Neuronal stem cell (in vitro differentiated cells): ENCODE measurements around the gene PAQR8.
A peak's percentile ranks its signal among the peaks of the same experiment; 100 is the strongest.

Source experiments
- DNase-seq: peaks from one replicate; pipeline ENCODE4 v3.0.0-alpha.2; 2013; ENCODE audit warnings: low spot score
- H2AFZ ChIP-seq: one replicate; pipeline ENCODE4 v1.6.1; 2013; ENCODE audit warnings: mild to moderate bottlenecking, low read length, inconsistent platforms
- H2AK5ac ChIP-seq: 2 replicates; pipeline ENCODE4 v1.6.1; 2013; ENCODE audit warnings: low read depth, mild to moderate bottlenecking, inconsistent platforms, low read length, moderate library complexity, mixed read lengths
- H2BK120ac ChIP-seq: 2 replicates; pipeline ENCODE4 v1.6.1; 2013; ENCODE audit warnings: low read depth, mild to moderate bottlenecking, inconsistent platforms, low read length, moderate library complexity, mixed read lengths
- H2BK12ac ChIP-seq: one replicate; pipeline ENCODE4 v1.6.1; 2013; ENCODE audit warnings: low read length, inconsistent platforms
- H2BK15ac ChIP-seq: 2 replicates; pipeline ENCODE4 v1.6.1; 2013; ENCODE audit warnings: mild to moderate bottlenecking, low read length, inconsistent platforms, mixed read lengths
- H2BK5ac ChIP-seq: one replicate; pipeline ENCODE4 v1.6.1; 2013; ENCODE audit warnings: inconsistent platforms, mild to moderate bottlenecking, low read length, moderate library complexity
- H3K14ac ChIP-seq: one replicate; pipeline ENCODE4 v1.6.1; 2013; ENCODE audit warnings: low read length, inconsistent platforms
- H3K18ac ChIP-seq: 2 replicates; pipeline ENCODE4 v1.6.1; 2013; ENCODE audit warnings: low read length, inconsistent platforms
- H3K23ac ChIP-seq: 2 replicates; pipeline ENCODE4 v1.6.1; 2013; ENCODE audit warnings: low read depth, mild to moderate bottlenecking, mixed read lengths, low read length, inconsistent platforms; ENCODE audit not compliant: poor library complexity
- H3K27ac ChIP-seq: replicated peaks from 3 replicates; pipeline ENCODE4 v1.5.1; 2013; ENCODE audit warnings: low read length, inconsistent platforms
- H3K27me3 ChIP-seq, 3 experiments: 2 replicates each; pipeline ENCODE4 v1.6.1; 2013; ENCODE audit warnings: low read length in 3 of 3, mild to moderate bottlenecking in 2 of 3, inconsistent platforms in 1 of 3, low read depth in 1 of 3, mixed read lengths in 1 of 3, moderate library complexity in 1 of 3; ENCODE audit not compliant: control insufficient read depth in 3 of 3, insufficient read depth in 3 of 3
- H3K36me3 ChIP-seq, 2 donors: replicated peaks in 1 of 2; 2 replicates each; pipeline ENCODE4 v1.6.1; 2013; ENCODE audit warnings: low read length in 2 of 2; ENCODE audit not compliant: control insufficient read depth in 2 of 2, insufficient read depth in 2 of 2
- H3K4ac ChIP-seq: 2 replicates; pipeline ENCODE4 v1.6.1; 2013; ENCODE audit warnings: inconsistent platforms, mild to moderate bottlenecking, low read length, moderate library complexity
- H3K4me1 ChIP-seq, 2 donors: 1 replicate in 1 of 2; 2 replicates in 1 of 2; pipeline ENCODE4 v1.6.1; 2013; ENCODE audit warnings: low read length in 2 of 2, low read depth in 1 of 2; ENCODE audit not compliant: control insufficient read depth in 2 of 2, insufficient read depth in 1 of 2
- H3K4me2 ChIP-seq: one replicate; pipeline ENCODE4 v1.6.1; 2013; ENCODE audit warnings: mild to moderate bottlenecking, low read length, inconsistent platforms; ENCODE audit not compliant: insufficient read depth, poor library complexity, severe bottlenecking
- H3K4me3 ChIP-seq, 2 donors: 2 replicates each; pipeline ENCODE4 v1.5.1; 2013; ENCODE audit warnings: low read length in 2 of 2, mild to moderate bottlenecking in 2 of 2, inconsistent platforms in 1 of 2, moderate library complexity in 1 of 2
- H3K79me1 ChIP-seq: one replicate; pipeline ENCODE4 v1.6.1; 2013; ENCODE audit warnings: low read depth, mild to moderate bottlenecking, inconsistent platforms, low read length, moderate library complexity
- H3K9ac ChIP-seq: one replicate; pipeline ENCODE4 v1.6.1; 2013; ENCODE audit warnings: mild to moderate bottlenecking, low read depth, low read length, inconsistent platforms; ENCODE audit not compliant: poor library complexity
- H3K9me3 ChIP-seq, 2 donors: replicated peaks in 1 of 2; 2 replicates each; pipeline versions ENCODE3 to v1.6.1; 2013; ENCODE audit warnings: low read length in 2 of 2, mild to moderate bottlenecking in 2 of 2, inconsistent platforms in 1 of 2, low read depth in 1 of 2, mixed read lengths in 1 of 2, moderate library complexity in 1 of 2; ENCODE audit not compliant: control insufficient read depth in 2 of 2, insufficient read depth in 1 of 2
- H4K8ac ChIP-seq: one replicate; pipeline ENCODE4 v1.6.1; 2013; ENCODE audit warnings: low read depth, mild to moderate bottlenecking, inconsistent platforms, low read length, moderate library complexity
- H4K91ac ChIP-seq: one replicate; pipeline ENCODE4 v1.6.1; 2013; ENCODE audit warnings: low read length, low read depth, mild to moderate bottlenecking, inconsistent platforms; ENCODE audit not compliant: poor library complexity
- WGBS, 2 donors: extraction: QIAGEN DNeasy Blood & Tissue Kit; methylation state at CpG; one replicate each; pipeline ENCODE4 v1.1.7; 2013; ENCODE audit warnings: missing lambda C conversion rate in 2 of 2, mixed read lengths in 1 of 2; ENCODE audit not compliant: insufficient read length in 2 of 2, insufficient replicate concordance in 1 of 2; ENCODE audit errors: extremely low coverage in 2 of 2; 5-methylcytosine and 5-hydroxymethylcytosine counted together

The PAQR8 gene

DNA sequence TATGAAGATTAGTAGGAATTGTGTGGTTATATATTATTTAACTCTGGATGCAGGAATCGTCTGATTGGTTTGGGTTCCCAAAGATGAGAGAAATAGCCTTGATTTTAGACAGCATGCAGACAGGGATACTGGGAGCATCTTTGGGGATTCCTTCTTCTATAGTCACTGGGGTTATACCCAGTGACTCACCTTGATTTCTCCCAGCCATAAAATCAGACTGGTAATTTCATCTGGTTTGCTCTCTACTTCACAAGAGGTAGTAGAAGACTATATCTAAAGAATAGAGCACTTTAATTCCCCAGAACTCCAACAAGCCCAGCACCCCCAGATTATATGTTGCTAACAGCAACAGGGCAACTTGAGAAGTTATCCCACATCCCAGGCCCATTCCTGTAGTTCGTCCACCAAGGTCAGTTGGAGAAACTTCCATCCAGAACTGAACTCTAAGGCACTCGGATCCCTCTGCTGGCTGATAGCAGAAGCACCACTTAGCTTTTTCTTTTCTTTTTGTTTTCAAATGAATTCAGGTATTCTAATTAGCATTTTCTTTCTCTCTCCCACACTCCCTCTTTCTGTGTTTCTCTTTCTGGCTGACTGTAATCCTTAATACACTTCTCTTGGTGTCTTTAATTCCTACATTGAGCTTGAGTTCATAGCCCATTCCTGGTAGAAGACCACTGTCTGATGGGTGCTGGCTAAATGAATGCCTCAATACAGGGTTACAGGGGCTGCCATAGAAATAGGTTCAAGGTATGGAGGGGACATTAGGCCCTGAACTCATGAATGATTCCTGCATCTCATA lies 37.8 kb downstream of the PAQR8 start:
- H2AK5ac ChIP-seq = no peak overlapping the region
- no peak overlapping the region for H2BK15ac ChIP-seq
- no peak overlapping the region for H2BK5ac ChIP-seq
- H3K23ac ChIP-seq = no peak overlapping the region
- H2BK12ac ChIP-seq = no peak overlapping the region
- DNase-seq = peak; percentile 54
- no peak overlapping the region for H3K9ac ChIP-seq
- H2BK120ac ChIP-seq = no peak overlapping the region
- H3K27ac ChIP-seq = no peak overlapping the region
- H3K4ac ChIP-seq = no peak overlapping the region
- H3K27me3 ChIP-seq = no peaks in the 10 kb centered on the region
- H3K4me2 ChIP-seq = no peak overlapping the region
- H3K79me1 ChIP-seq = no peaks in the 10 kb centered on the region
- H3K4me3 ChIP-seq = no peak overlapping the region
- no peak overlapping the region for H3K14ac ChIP-seq
- no peak overlapping the region for H4K91ac ChIP-seq
- no peak overlapping the region for H3K18ac ChIP-seq
- H3K9me3 ChIP-seq = no peaks in the 10 kb centered on the region
- no peaks in the 10 kb centered on the region for H3K4me1 ChIP-seq
- WGBS, 2 donors = 100% methylated on average over 1 of the region's 3 CpGs; no CpG with 5 or more reads in 1 of the 2 donors
- H3K36me3 ChIP-seq = peaks cover 5 to 20% of the 10 kb centered on the region in 2 donors
- H4K8ac ChIP-seq = no peak overlapping the region
- no peak overlapping the region for H2AFZ ChIP-seq

GRCh38 chr6:52400313-52401041 lies 38.5 kb downstream of the PAQR8 start:
- Histone ChIP-seq H3K79me1 (no peaks in the 10 kb centered on the region), H3K9me3 (no peaks in the 10 kb centered on the region), H3K4ac (no peak overlapping the region), H3K36me3 (peaks cover 5 to 26% of the 10 kb centered on the region in 2 donors), H4K8ac (no peak overlapping the region), H2BK12ac (no peak overlapping the region), H2BK5ac (no peak overlapping the region), H3K18ac (no peak overlapping the region), H3K9ac (no peak overlapping the region), H4K91ac (no peak overlapping the region), H3K4me1 (no peaks in the 10 kb centered on the region), H3K14ac (no peak overlapping the region), H3K23ac (no peak overlapping the region), H2BK120ac (no peak overlapping the region), H3K4me3 (no peak overlapping the region), H2AK5ac (no peak overlapping the region), H2BK15ac (no peak overlapping the region), H3K4me2 (no peak overlapping the region), H3K27me3 (no peaks in the 10 kb centered on the region), H3K27ac (no peak overlapping the region), H2AFZ (no peak overlapping the region)
- DNase-seq = no peak
- WGBS, 2 donors = no CpG with 5 or more reads among the region's 2 CpGs

GRCh38 chr6:52403086-52403485 lies 41.1 kb downstream of the PAQR8 start:
- Histone ChIP-seq H4K8ac (no peak overlapping the region), H3K9me3 (no peaks in the 10 kb centered on the region)
- no CpG with 5 or more reads among the region's 26 CpGs for WGBS, 2 donors

DNA sequence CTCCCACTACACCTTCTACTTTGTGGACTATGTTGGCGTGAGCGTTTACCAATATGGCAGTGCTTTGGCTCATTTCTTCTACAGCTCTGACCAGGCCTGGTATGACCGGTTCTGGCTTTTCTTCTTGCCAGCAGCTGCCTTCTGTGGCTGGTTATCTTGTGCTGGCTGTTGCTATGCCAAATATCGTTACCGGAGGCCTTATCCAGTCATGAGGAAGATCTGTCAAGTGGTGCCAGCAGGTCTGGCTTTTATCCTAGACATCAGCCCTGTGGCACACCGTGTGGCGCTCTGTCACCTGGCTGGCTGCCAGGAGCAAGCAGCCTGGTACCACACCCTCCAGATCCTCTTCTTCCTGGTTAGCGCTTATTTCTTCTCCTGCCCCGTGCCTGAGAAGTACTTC lies 41.7 kb downstream of the PAQR8 start:
- peak overlapping the region; percentile 58 for H3K14ac ChIP-seq
- H4K8ac ChIP-seq = no peak overlapping the region
- no peak overlapping the region for H4K91ac ChIP-seq
- no peak overlapping the region for H2AK5ac ChIP-seq
- no peak overlapping the region for H2BK120ac ChIP-seq
- H3K4ac ChIP-seq = no peak overlapping the region
- peak overlapping the region in 1 of 2 donors; percentile 45 for H3K4me3 ChIP-seq
- H3K23ac ChIP-seq = no peak overlapping the region
- no peaks in the 10 kb centered on the region for H3K9me3 ChIP-seq
- no peak for DNase-seq
- H3K18ac ChIP-seq = no peak overlapping the region
- H3K36me3 ChIP-seq = peaks cover 7 to 26% of the 10 kb centered on the region in 2 donors
- no CpG with 5 or more reads among the region's 9 CpGs for WGBS, 2 donors
- H3K27me3 ChIP-seq = no peaks in the 10 kb centered on the region
- H3K27ac ChIP-seq = no peak overlapping the region
- H2BK5ac ChIP-seq = no peak overlapping the region
- H3K4me2 ChIP-seq = no peak overlapping the region
- H2BK15ac ChIP-seq = no peak overlapping the region
- no peaks in the 10 kb centered on the region for H3K79me1 ChIP-seq
- H3K9ac ChIP-seq = no peak overlapping the region
- no peaks in the 10 kb centered on the region for H3K4me1 ChIP-seq
- no peak overlapping the region for H2AFZ ChIP-seq
- no peak overlapping the region for H2BK12ac ChIP-seq

More at GRCh38 chr6:52403086-52403485, 41.1 kb downstream of the PAQR8 start:
- no peak for DNase-seq
- Histone ChIP-seq H3K18ac (peak overlapping the region; percentile 60), H3K9ac (no peak overlapping the region), H3K27me3 (no peaks in the 10 kb centered on the region), H3K14ac (no peak overlapping the region), H2BK120ac (no peak overlapping the region), H2BK15ac (no peak overlapping the region), H3K4me1 (no peaks in the 10 kb centered on the region), H2AFZ (no peak overlapping the region), H3K23ac (peak overlapping the region; percentile 75), H3K36me3 (peaks cover 7 to 26% of the 10 kb centered on the region in 2 donors), H2BK12ac (no peak overlapping the region), H3K4ac (no peak overlapping the region), H4K91ac (no peak overlapping the region), H3K79me1 (no peaks in the 10 kb centered on the region), H2AK5ac (no peak overlapping the region), H2BK5ac (no peak overlapping the region), H3K27ac (no peak overlapping the region), H3K4me2 (no peak overlapping the region), H3K4me3 (no peak overlapping the region)
